ENCODE results near the gene ST6GALNAC6. TPM values are rescaled to one million over a fixed set of nuclear protein-coding genes. Genes with fewer than 3 reads are reported as not detected.

The ST6GALNAC6 gene
- total RNA-seq, 2 experiments from 2014 or later, result 100 to 122 TPM

DNA sequence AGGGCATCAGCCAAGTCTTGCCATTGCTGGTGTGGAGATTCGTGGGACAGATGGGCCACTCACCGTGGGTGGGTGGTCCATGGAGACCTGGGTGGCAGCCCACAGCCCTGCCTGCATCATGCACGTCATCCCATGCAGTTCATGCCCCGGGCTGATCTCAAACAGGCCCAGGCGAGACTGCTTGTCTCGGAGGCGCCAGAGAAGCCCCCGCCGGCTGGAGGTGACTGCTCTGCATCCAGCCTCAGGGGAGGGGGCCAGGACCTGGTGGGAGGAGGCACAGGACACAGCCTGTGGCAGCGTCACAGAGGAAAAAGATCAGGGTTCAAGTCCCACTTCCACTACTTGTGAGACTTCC is 30.2 kb upstream of the ST6GALNAC6 start:
- H3K27me3 Mint-ChIP-seq, result peaks cover 13% of the 10 kb centered on the region
- peaks cover 39% of the 10 kb centered on the region for H3K4me1 Mint-ChIP-seq
- no peak overlapping the region for H3K27ac Mint-ChIP-seq
- peaks cover 11% of the 10 kb centered on the region for H3K36me3 Mint-ChIP-seq (ENCODE audit: low read depth)
- no peaks in the 10 kb centered on the region for H3K9me3 Mint-ChIP-seq
- DNase-seq, result no peak
- peak overlapping the region; percentile 64 for H3K4me3 Mint-ChIP-seq
- CTCF ChIA-PET, result interaction anchor here (1.1 to 3.1 kb wide), 7 partner anchors 8 to 195 kb away, joined by 3 to 9 read pairs (median 4); partner anchors contain the start of genes CDK9 and TOR2A
- POLR2A ChIA-PET, result no interaction called here

DNA sequence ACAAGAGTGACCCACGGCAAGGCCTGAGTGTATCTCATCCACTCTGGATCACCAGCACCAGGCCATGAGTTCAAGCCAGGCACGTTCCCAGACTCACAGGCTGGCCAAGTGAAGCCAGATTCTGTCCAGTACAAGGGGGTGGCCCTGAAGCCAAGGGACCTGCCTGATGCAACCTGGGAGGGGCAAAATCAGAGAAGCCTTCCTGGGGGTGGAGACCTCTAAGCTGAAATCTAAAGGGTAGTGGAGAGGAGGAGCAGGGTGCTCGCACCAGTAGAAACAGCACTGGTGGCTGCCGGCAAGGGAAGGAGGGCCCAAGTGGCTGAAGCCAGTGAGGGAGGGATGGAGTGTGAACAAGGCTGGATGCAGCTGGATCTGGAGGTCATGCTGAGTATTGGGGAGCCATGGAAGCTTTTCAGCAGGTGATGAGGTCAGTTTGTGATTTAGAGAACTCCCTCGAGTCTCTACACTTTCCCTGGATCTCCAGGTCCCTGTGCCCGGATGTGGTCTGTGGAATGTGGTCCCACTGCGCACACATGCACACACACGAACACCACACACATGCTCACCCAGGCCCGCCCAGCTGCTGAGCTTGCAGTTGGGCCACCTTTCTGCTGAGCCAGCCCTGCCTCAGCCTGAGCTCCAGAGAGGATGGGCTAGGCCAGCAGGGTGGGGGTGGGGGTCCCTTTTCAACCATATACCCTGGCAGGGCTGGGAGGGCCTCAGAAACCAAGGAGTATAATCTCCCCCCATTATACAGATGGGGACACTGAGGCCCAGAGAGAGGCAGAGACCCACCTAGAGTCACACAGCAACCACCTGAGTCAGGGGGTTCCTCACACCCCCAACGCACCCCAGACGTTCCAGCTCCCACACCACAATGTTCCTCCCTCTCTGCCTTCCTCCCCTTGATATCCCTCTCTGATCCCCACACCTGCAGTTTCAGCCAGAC is 29.5 kb upstream of the ST6GALNAC6 start:
- peaks cover 6% of the 10 kb centered on the region for H3K36me3 Mint-ChIP-seq (ENCODE audit: low read depth)
- H3K4me1 Mint-ChIP-seq, result peaks cover 34% of the 10 kb centered on the region
- H3K9me3 Mint-ChIP-seq, result no peaks in the 10 kb centered on the region
- H3K4me3 Mint-ChIP-seq, result no peak overlapping the region
- peaks cover 13% of the 10 kb centered on the region for H3K27me3 Mint-ChIP-seq
- ChIA-PET POLR2A (no interaction called here), CTCF (interaction anchor here (0.8 to 1.9 kb wide), 6 partner anchors 7 to 194 kb away, joined by 3 to 5 read pairs (median 4); partner anchors contain the start of genes CDK9 and TOR2A)
- DNase-seq, result no peak
- H3K27ac Mint-ChIP-seq, result no peak overlapping the region

DNA sequence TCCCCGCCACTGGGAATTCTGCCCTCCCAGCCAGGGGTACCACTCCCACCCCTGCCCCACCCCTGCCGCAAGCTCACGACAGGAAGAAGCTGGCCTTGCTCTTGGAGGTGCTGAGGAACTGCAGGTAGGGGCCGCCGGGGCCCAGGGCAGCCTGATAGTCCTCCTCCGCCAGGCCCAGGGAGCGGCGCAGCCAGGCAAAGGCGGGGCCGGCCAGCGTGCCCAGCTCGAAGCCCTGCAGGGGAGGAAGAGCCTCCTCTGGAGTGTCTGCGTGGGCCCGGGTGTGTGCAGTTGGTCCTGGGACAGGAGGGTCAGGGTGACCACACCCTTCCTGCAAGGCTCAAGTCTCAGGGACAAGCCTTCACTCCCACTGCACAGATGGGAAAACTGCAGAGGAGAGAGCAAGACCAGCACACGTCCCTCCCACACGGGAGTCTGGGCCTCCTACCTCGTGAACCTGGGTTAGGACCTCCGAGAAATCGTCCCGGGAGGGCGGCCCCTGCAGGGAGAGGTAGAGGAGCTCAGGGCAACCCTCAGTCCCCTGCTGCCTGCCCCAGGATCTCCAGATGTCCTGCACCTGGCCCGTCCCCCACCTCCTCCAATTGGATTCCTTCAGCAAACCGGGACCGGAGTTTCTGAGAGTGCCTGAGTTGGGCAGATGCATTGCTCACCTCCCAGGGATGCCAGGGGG is 28.7 kb upstream of the ST6GALNAC6 start:
- Mint-ChIP-seq H3K9me3 (no peaks in the 10 kb centered on the region), H3K27ac (no peak overlapping the region), H3K27me3 (peaks cover 17% of the 10 kb centered on the region), H3K4me3 (no peak overlapping the region), H3K36me3 (ENCODE audit: low read depth) (peaks cover 3% of the 10 kb centered on the region), H3K4me1 (peaks cover 31% of the 10 kb centered on the region)
- no peak for DNase-seq
- POLR2A ChIA-PET, result no interaction called here
- CTCF ChIA-PET, result interaction anchor here (0.8 to 1.3 kb wide), 2 partner anchors 108 to 193 kb away, joined by 3 to 4 read pairs; partner anchors contain the start of gene TOR2A

DNA sequence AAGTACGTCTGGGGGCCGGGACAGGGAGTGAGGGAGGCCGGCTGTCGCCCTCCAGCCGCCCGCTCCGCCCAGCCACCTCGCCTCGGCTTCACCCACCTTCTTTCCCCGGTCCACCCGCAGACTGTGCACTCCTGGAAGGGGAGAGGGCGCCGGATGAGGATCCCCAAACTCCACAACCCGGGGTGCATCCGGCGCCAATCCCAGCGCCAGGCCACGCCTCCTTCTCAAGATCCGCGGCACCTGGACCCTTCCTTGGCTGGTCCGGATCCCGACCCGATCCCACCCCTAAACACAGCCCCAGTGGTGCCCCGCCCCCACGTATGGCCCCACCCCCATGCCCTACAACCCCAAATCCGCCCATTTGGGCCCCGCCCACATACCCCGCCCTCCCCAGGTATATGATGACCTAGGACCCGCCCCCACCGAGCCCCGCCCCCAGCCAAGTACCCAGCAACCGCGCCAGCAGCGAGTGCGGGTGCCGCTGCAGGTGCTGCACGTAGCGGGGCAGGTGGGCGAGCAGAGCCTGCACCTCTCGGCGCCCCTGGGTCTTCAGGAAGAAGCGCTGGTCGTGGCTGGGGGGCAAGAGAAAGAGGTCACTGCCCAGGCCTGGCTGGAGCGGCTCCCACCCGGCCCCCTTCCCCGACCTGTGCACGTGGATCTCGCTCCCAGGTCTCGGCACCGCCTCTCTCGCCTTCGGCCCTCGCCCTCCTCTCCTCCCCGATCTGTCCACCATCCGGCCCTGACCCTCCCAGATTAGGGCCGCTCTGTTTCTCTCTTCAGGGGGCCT is 28.0 kb upstream of the ST6GALNAC6 start:
- H3K4me1 Mint-ChIP-seq, result peaks cover 28% of the 10 kb centered on the region
- no peaks in the 10 kb centered on the region for H3K9me3 Mint-ChIP-seq
- POLR2A ChIA-PET, result no interaction called here
- H3K36me3 Mint-ChIP-seq (ENCODE audit: low read depth), result no peaks in the 10 kb centered on the region
- peaks cover 17% of the 10 kb centered on the region for H3K27me3 Mint-ChIP-seq
- DNase-seq, result peak; percentile 71
- CTCF ChIA-PET, result interaction anchor here (1.5 kb wide), 1 partner anchor 193 kb away, joined by 8 read pairs; the partner anchor contains the start of gene TOR2A
- peak overlapping the region; percentile 19 for H3K27ac Mint-ChIP-seq
- H3K4me3 Mint-ChIP-seq, result peak overlapping the region; percentile 25

DNA sequence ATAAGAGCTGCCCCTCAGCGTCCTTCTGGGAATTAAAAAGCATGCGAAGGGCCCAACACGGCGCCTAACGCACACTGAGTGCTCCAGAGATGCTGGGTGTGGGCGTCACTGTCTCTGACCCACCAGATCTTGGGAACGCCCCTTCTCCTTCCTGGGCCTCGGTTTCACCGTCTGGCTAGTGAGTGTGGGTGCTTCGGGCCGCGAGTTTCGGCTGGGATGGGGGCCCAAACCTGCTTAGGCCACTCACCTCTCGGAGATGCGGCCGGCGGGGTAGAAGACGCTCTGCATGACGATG is 27.4 kb upstream of the ST6GALNAC6 start:
- Mint-ChIP-seq H3K9me3 (no peaks in the 10 kb centered on the region), H3K4me1 (peaks cover 31% of the 10 kb centered on the region), H3K27me3 (peaks cover 22% of the 10 kb centered on the region), H3K27ac (no peak overlapping the region), H3K36me3 (ENCODE audit: low read depth) (no peaks in the 10 kb centered on the region), H3K4me3 (peak overlapping the region; percentile 25)
- ChIA-PET CTCF (interaction anchor here (1.5 kb wide), 1 partner anchor 192 kb away, joined by 8 read pairs; the partner anchor contains the start of gene TOR2A), POLR2A (interaction anchor here (0.7 kb wide), 1 partner anchor 23 kb away, joined by 3 read pairs; no protein-coding TSS in a partner anchor)
- no peak for DNase-seq

DNA sequence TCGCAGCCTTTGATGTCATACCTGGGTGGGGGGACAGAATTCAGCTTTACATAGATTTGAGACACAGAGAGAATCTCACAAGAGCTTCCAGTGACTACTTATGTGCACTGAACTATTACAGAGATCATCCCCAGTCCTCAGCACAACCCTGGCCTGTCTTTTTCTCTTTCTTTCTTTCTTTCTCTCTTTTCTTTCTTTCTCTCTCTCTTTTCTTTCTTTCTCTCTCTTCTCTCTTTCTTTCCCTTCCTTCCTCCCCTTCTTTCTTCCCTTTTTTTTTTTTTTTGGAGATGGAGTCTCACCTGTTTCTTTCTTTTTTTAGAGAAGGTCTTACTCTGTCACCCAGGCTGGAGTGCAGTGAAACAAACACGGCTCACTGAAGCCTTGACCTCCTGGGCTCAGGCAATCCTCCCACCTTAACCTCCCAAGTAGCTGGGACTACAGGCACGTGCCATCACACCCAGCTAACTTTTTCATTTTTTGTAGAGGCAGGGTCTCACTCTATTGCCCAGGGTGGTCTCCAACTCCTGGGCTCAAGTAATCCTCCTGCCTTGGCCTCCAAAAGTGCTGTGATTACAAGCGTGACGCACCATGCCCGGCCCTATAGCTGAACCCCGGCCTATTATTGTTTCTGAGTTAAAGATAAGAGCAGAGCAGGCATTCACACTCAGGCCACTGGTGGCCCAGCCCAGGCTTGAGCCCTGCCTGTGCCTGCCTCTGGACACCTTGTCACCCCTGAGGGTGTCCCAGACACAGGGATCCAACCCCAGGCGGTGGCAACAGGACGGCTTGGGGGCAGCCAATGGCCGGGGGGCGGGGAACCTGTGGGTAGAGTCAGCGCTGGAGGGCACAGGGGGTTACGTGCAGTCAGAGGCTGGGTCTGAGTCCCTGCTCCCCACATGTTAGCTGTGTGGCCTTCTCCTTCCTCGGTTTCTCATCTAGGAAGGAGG is 26.8 kb upstream of the ST6GALNAC6 start:
- ChIA-PET CTCF (interaction anchor here (1.0 to 1.5 kb wide), 2 partner anchors 36 to 191 kb away, joined by 6 to 8 read pairs; partner anchors contain the start of gene TOR2A), POLR2A (interaction anchor here (0.7 kb wide), 1 partner anchor 23 kb away, joined by 3 read pairs; no protein-coding TSS in a partner anchor)
- peaks cover 29% of the 10 kb centered on the region for H3K4me1 Mint-ChIP-seq
- no peaks in the 10 kb centered on the region for H3K9me3 Mint-ChIP-seq
- H3K27me3 Mint-ChIP-seq, result peaks cover 22% of the 10 kb centered on the region
- H3K36me3 Mint-ChIP-seq (ENCODE audit: low read depth), result no peaks in the 10 kb centered on the region
- DNase-seq, result no peak
- no peak overlapping the region for H3K4me3 Mint-ChIP-seq
- no peak overlapping the region for H3K27ac Mint-ChIP-seq

DNA sequence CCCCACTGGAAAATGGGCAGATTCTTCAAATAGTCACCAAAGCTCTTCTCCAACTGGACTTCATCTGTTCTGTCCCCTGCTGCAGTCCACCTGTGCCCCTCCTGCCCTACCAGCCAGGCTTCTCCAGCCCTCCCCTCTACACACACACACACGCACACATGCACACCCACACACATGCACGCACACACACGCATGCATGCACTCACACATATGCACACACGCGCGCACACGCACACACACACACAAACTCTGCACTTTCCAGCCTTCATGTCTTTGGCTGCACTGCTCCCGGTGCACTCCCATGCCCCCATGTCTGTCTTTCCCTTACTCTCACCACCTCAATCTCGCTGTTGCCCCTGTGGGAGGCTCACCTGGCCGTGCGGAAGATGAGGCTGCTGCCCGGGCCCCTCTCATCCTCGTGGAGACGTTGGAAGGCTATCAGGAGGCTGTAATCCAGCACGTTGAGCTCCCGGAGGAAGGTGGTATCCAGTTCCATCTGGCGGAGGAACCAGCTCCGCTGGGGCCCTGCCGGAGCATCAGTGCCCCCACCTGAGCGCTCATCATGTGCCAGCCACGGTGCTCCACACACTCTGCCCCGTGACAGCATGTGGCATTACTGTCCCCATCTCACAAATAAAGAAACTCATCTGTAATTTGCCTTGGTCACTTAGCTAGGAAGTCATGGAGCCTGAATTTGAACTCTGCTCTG is 25.5 kb upstream of the ST6GALNAC6 start:
- H3K27ac Mint-ChIP-seq, result no peak overlapping the region
- H3K36me3 Mint-ChIP-seq (ENCODE audit: low read depth), result no peaks in the 10 kb centered on the region
- ChIA-PET POLR2A (interaction anchor here (0.7 kb wide), 1 partner anchor 154 kb away, joined by 3 read pairs; no protein-coding TSS in a partner anchor), CTCF (interaction anchor here (0.5 to 0.9 kb wide), 3 partner anchors 45 to 190 kb away, joined by 3 to 5 read pairs (median 5); partner anchors contain the start of gene TOR2A)
- H3K9me3 Mint-ChIP-seq, result no peaks in the 10 kb centered on the region
- no peak overlapping the region for H3K4me3 Mint-ChIP-seq
- DNase-seq, result no peak
- peaks cover 22% of the 10 kb centered on the region for H3K27me3 Mint-ChIP-seq
- peaks cover 29% of the 10 kb centered on the region for H3K4me1 Mint-ChIP-seq

DNA sequence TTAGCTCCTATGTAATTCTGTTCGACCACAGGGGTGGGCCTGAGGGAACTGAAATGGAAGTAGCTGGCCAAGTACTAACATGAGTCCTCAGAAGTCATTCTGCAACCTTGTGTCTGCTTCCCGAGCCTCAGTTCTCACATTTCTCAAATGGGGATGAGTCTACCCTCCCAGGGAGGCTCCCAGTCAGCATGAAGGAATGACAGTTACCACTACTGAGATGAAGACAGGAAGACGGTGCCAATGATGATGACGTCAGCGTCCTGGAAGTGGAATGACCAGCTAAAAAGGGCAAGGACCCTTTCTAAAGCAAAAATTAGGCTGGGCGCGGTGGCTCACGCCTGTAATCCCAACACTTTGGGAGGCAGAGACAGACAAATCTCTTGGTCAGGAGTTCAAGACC is 24.4 kb upstream of the ST6GALNAC6 start:
- H3K4me1 Mint-ChIP-seq, result peaks cover 32% of the 10 kb centered on the region
- ChIA-PET CTCF (interaction anchor here (1.0 to 3.6 kb wide), 4 partner anchors 11 to 189 kb away, joined by 3 to 17 read pairs (median 5); partner anchors contain the start of genes CDK9 and TOR2A), POLR2A (no interaction called here)
- no peaks in the 10 kb centered on the region for H3K36me3 Mint-ChIP-seq (ENCODE audit: low read depth)
- H3K27ac Mint-ChIP-seq, result no peak overlapping the region
- H3K4me3 Mint-ChIP-seq, result no peak overlapping the region
- H3K9me3 Mint-ChIP-seq, result no peaks in the 10 kb centered on the region
- H3K27me3 Mint-ChIP-seq, result peaks cover 20% of the 10 kb centered on the region
- no peak for DNase-seq

DNA sequence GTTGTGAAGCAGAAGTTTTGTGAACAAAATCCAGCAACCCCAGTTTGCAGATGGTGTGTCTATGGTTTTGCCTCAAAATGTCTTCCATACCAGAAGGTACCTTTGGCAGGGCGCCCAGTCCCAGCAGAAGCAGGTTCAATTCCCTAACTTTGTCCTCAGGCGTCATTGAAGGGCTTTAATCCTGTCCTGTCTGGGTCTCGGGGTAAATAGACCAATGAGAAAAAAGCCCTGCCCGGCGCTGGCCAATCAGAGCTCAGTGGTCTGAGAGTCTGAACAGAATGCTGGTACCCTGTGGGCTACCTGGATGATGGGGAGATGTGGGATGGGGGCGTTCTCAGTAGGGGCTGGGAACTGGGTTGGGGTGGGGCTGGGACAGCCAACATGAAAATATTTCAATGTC is 23.6 kb upstream of the ST6GALNAC6 start:
- no peaks in the 10 kb centered on the region for H3K9me3 Mint-ChIP-seq
- ChIA-PET POLR2A (no interaction called here), CTCF (interaction anchor here (0.9 to 3.6 kb wide), 5 partner anchors 10 to 188 kb away, joined by 3 to 17 read pairs (median 4); partner anchors contain the start of genes CDK9 and TOR2A)
- peaks cover 16% of the 10 kb centered on the region for H3K27me3 Mint-ChIP-seq
- H3K36me3 Mint-ChIP-seq (ENCODE audit: low read depth), result no peaks in the 10 kb centered on the region
- no peak for DNase-seq
- H3K27ac Mint-ChIP-seq, result no peak overlapping the region
- H3K4me1 Mint-ChIP-seq, result peaks cover 34% of the 10 kb centered on the region
- H3K4me3 Mint-ChIP-seq, result no peak overlapping the region

DNA sequence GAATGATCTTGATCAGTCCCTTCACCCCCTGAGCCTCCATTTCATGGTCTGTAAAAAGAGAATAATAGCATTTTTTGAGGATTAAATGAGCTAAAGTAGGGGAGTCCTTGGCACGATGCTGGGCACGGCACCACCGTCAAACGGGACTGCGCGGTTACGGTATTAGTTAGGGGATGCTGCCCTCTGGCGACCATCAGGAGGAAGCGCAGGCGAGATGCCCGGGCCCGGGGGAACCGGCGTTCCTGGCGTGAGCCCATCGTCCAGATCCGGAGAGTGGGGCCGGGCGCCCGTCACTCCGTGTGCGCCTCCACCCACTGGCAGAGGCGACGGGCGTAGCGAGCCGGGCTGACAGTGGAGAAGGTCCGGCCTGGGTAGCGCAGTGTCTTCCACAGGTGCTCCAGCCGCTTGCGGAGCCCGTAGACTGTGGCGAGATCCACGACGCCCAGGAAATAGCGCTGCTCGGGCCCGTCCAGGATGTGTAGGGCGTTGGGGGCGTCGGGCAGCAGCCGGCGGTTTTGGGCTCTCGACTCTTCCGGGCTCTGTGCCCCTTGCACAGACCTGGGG is 22.2 kb upstream of the ST6GALNAC6 start:
- no peaks in the 10 kb centered on the region for H3K36me3 Mint-ChIP-seq (ENCODE audit: low read depth)
- H3K4me1 Mint-ChIP-seq, result peaks cover 42% of the 10 kb centered on the region
- CTCF ChIA-PET, result interaction anchor here (0.6 to 3.6 kb wide), 34 partner anchors 8 to 416 kb away, joined by 3 to 17 read pairs (median 4); partner anchors contain the start of genes CDK9, PIP5KL1, SH2D3C and TOR2A
- H3K4me3 Mint-ChIP-seq, result no peak overlapping the region
- DNase-seq, result peak; percentile 79
- POLR2A ChIA-PET, result no interaction called here
- no peaks in the 10 kb centered on the region for H3K9me3 Mint-ChIP-seq
- H3K27ac Mint-ChIP-seq, result no peak overlapping the region
- peaks cover 16% of the 10 kb centered on the region for H3K27me3 Mint-ChIP-seq
